DMS114 treated with DMSO at 0.1 percent for 48 hours (cell line): Measurements from ENCODE around the gene C1orf216.
"Not testable (repeated sequence)": the region's sequence is repeated elsewhere in the genome, so short reads cannot be mapped to it uniquely, and the experiment has no call there.

Experiments used
- DNase-seq: peaks from one replicate; lab custom pipeline; 2025; ENCODE audit not compliant: unreplicated experiment; lab: John Stamatoyannopoulos, UW

C1orf216 gene

GRCh38 chr1:35707601-35708440, 10.9 kb downstream of the C1orf216 start:
- no peak for DNase-seq

DNA sequence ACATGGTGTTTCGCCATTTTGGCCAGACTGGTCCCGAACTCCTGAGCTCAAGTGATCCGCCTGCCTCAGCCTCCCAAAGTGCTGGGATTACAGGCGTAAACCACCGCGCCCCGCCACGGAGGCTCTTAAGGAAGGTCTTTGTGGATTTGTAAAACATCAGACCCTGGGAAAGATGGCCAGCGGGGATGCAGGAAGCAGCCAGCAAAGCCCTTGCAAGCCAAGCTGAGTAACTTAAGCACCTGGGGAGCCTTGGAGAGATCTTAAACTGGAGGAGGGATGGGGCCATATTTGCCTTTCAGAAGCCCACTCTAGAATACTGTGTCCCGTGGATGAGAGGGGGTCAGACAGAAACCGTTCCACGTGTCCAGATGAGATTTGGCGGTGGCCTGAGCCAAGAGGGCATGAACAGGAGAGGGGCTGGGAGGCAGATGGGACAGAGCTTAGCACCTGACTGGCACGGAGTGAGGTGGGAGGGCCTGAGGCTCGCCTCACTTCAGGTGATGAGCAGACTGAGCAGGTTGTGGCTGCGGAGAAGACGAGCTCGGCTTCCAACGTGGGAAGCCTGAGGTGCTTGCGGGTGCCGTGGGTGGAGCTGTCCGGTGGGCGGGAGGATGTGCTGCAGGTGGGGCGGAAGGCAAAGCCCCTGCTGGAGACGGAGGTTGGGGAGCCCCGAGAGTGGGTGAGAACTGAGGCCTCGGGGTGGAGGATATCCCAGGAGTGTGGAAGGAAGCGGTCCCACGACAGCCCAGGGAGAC, 11.7 kb downstream of the C1orf216 start:
- DNase-seq, result no peak

DNA sequence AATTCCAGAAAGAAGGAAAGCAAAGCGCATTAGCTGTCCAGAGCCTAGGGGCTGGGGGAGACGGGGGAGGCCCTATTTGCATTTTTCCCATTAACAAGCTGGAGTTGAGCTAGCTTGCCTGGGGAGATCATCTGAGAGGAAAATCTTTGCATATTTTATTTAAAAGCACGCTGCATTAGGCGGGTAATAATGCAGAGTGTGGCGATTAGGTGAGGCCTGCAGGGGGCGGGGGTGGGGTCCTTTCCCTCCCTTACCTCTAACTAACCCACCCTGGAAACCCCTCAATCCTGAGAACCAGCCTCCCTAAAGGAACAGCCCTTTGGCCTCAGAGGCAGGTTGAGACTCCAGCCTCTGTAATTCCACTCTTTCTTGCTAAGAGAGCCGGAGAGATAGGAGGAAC, 16.2 kb downstream of the C1orf216 start:
- no peak for DNase-seq

- not testable (repeated sequence) for DNase-seq
Observed at GRCh38 chr1:35699152-35699551, 19.5 kb downstream of the C1orf216 start.

GRCh38 chr1:35692317-35692716, 26.4 kb downstream of the C1orf216 start:
- no peak for DNase-seq

DNA sequence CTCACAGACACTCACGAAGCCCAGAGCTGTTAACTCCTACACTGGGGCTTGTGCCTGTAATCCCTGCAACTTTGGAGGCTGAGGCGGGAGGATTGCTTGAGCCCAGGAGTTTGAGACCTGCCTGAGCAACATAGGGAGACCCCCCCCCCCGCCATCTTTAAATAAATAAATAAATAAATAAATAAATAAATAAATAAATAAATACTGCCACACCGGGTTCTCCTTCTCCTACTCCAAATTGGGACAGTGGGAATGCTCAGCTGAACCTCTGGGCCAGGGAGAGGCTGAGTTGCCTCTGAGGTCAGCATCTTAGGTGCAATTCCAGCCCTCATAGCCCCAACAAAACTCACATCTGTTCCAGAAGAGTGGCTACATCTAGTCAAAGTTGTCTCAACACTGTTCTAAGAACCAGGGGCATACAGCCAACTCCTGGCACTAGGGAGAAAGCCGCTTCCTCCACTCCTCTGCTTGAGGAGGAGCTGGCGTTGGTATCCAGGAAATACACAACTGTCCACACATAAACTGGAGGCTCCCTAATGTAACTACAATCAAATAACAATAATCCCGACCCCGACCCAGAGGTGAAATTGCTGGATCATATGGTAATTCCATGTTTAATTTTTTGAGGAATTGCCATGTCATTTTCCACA, 27.0 kb downstream of the C1orf216 start:
- no peak for DNase-seq

- no peak for DNase-seq
Observed at GRCh38 chr1:35691080-35691479, 27.6 kb downstream of the C1orf216 start.

- DNase-seq, result not testable (repeated sequence)
Observed at GRCh38 chr1:35690103-35690502, 28.6 kb downstream of the C1orf216 start.

- no peak for DNase-seq
Observed at GRCh38 chr1:35688161-35688560, 30.5 kb downstream of the C1orf216 start.

DNA sequence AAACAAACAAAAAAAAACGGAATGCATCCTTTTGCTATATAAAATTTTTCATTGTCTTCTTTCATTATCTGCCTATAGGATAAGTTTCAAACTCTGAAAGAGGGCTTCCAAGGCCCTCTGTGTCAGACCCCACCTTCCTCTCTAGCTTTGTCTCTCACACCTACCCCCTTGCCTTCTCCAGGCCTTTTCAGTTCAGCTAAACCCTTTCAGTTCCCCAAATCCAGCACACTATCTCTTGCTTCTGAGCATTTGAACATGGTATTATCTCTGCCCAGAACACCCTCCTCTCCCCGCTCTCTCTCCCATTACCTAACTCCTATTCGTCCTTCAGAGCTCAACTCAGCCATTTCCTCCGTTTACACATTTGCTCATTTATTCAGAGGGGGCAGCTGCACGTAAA, 35.7 kb downstream of the C1orf216 start:
- DNase-seq, result no peak

GRCh38 chr1:35680271-35680670, 38.4 kb downstream of the C1orf216 start:
- DNase-seq, result no peak

GRCh38 chr1:35675773-35676172, 42.9 kb downstream of the C1orf216 start:
- DNase-seq, result no peak

DNA sequence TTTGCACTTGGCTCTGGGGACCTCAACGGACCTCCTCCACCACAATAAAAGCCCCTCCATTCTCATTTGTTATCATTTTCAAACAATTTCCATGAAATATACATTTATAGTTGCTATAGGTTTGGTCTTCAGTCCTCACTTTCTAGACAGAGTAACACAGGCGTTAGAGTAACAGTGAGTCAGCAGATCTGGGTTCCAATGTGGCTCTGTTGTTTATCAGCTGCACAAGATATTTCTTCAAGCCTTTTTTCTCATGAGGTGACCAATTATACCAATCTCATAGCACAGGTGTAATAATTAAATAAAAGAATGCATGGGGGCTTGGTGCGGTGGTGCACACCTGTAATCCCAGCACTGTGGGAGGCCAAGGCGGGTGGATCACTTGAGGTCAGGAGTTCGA, 44.6 kb downstream of the C1orf216 start:
- DNase-seq, result no peak

DNA sequence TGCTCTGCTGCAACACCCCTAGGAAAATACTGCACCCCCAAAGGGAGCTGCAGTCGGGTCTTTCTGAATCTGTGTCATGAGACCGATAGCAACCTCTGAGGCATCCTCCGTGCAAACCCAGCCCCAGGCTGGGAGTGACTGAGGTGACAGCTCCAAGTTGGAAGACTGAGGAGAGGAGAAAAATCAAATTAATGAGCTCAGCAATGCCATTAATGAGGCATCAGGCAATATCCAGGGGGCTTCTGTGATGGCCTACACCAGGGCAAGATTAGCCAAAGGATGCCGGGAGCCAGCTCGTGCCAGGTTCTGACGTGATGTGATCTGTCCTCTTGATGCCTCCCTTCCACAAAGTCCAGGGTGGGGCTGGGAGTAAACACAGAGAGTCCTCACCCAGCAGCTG, 46.6 kb downstream of the C1orf216 start:
- no peak for DNase-seq

DNA sequence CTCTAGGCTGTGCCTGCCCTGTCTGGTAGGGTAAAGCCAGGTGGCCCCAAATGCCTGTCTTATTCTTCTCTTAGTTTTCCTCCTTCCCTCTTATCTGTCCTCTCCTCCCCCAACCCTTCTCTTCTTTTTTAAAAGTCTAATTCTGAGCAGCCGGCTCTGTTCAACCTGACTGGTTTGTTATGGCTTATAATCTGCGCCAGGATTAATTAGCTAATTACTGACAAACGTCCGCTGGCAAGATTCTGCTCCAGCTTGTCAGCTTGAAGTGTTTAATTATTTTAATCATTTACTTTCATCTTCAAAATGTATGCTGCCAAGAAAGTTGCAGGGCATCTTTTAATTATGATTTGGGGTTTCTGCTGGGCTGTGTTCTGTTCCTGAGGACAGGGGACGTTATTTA, 50.2 kb downstream of the C1orf216 start:
- no peak for DNase-seq

DNA sequence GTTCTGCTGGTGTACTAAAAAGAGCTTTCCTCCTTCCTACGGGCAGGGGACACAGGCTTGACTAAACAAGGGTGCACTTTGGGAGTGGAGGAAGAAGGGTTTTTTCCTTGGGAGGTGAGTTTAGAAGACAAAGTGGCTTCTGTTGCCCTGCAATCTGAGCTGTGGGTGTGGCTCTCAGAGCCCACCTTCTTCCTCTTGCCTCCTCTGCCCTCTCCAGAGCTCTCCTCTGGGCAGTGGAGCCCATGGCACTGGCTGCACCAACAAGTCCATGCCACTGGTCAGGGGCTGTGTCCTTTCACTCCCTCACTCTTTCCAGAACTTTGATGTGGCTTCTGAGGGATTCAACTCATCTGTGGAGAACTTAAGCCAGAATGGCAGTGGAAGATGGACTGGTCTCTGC, 51.8 kb downstream of the C1orf216 start:
- no peak for DNase-seq

DNA sequence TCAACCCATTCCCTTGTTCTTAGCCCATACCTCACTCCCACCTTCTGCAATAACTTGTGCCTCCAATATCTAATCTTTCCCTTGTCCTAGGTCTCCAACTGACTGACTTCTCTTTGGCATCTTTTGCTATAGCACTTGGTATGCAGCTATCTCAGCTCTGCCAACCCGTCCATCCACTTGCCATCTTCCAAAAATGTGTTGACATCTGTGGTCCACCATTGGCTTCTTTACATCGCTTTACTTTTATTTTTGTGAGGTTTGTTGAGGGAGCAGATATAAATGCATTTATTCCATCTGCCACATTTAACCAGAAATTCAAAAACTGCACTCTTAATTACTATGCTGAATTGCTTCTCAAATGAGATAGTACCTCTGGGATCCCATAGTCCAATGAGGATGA, 52.5 kb downstream of the C1orf216 start:
- no peak for DNase-seq
